ENCODE data around the gene CHAF1A. TPM values are rescaled to one million over a fixed set of nuclear protein-coding genes. Genes with fewer than 3 reads are reported as not detected.

Gene CHAF1A
- total and polyA plus RNA-seq, 2 experiments from 2014 or later = 113 to 125 TPM

DNA sequence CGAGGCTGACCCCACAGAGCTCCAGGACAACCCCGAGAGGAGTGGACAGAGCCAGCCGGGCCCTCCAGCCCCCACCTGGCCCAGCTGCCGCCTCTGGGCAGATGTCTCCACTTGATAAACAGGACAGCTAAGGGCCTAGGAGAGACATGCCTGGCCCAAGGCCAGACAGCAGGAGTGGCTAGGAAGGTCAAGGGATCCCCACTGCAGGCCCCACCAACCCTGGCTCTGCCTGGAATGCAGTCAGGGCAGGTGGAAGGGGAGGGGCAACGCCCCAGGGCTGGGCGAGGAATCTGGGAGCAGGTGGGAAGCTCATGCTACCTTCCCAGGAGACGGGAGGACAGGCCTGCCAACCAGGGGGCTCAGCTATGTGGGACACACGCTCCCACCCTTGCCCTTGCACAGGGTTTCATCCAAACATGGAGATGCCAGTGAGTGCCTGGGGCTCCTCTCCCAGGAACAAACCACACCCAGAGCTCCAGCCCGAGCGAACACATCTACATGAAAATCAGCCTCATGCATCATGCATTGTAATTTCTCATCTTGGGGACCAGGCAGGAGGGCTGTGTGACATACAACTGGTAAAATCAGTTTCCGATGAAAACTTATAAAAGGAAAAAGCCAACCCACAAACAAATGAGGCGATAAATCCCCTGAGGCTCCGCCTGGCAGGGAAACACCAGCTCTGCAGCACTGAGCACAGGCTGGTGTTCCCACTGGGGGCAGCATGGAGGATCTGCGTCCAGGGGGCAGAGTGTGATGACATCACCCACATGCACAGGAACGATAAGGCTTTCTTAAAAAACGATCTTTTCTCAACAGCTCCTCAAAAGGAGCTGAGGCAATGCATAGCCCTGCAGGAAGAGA lies 27.0 kb upstream of the CHAF1A start:
- Mint-ChIP-seq H3K27ac (peak overlapping the region; percentile 92), H3K4me1 (peaks cover 51% of the 10 kb centered on the region), H3K9me3 (no peaks in the 10 kb centered on the region), H3K27me3 (ENCODE audit: insufficient read depth, low read depth, poor library complexity) (peaks cover 25% of the 10 kb centered on the region), H3K36me3 (ENCODE audit: low read depth) (no peaks in the 10 kb centered on the region), H3K4me3 (peak overlapping the region; percentile 46)
- peaks cover 78% of the 10 kb centered on the region for H3K79me2 ChIP-seq (replicated peaks; ENCODE audit: insufficient read depth)
- peak overlapping the region; percentile 85 for H3K27ac ChIP-seq (ENCODE audit: low read depth)
- ATAC-seq (peak; percentile 81), DNase-seq (ENCODE audit: low spot score) (peak; percentile 85)
- no peaks in the 10 kb centered on the region for H3K27me3 ChIP-seq (ENCODE audit: insufficient read depth)
- H3K9me2 ChIP-seq (ENCODE audit: insufficient read depth) = no peaks in the 10 kb centered on the region
- H3K4me2 ChIP-seq = peak overlapping the region; percentile 54
- peaks cover 22% of the 10 kb centered on the region; the same call in 1 of the 2 replicates for H4K20me1 ChIP-seq (replicated peaks; ENCODE audit: insufficient read depth)
- H3F3A ChIP-seq (replicated peaks; ENCODE audit: low read depth) = 0 out of 2 replicates have a peak, but pooled peaks cover 13% of the 10 kb centered on the region
- peak overlapping the region; percentile 35; the same call in 1 of the 2 replicates for H3K4me3 ChIP-seq
- TF ChIP-seq CREB1 (CRISPR knock-in tag; IDR thresholded peaks at IDR 0.05; ENCODE audit: low read depth) (peak; percentile 62), JUNB (IDR thresholded peaks at IDR 0.05; ENCODE audit: unreplicated experiment) (no peak)
- TF ChIP-seq, protein P1, sequence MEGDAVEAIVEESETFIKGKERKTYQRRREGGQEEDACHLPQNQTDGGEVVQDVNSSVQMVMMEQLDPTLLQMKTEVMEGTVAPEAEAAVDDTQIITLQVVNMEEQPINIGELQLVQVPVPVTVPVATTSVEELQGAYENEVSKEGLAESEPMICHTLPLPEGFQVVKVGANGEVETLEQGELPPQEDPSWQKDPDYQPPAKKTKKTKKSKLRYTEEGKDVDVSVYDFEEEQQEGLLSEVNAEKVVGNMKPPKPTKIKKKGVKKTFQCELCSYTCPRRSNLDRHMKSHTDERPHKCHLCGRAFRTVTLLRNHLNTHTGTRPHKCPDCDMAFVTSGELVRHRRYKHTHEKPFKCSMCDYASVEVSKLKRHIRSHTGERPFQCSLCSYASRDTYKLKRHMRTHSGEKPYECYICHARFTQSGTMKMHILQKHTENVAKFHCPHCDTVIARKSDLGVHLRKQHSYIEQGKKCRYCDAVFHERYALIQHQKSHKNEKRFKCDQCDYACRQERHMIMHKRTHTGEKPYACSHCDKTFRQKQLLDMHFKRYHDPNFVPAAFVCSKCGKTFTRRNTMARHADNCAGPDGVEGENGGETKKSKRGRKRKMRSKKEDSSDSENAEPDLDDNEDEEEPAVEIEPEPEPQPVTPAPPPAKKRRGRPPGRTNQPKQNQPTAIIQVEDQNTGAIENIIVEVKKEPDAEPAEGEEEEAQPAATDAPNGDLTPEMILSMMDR (conservative IDR thresholded peaks at IDR 0.05; ENCODE audit: low read depth in 2 of 2) = peak; percentile 31 to 46
- H3K36me3 ChIP-seq (ENCODE audit: insufficient read depth) = no peaks in the 10 kb centered on the region
- peaks cover 29% of the 10 kb centered on the region for H3K4me1 ChIP-seq (ENCODE audit: insufficient read depth)
- H2AFZ ChIP-seq = no peak overlapping the region

- H3K27ac ChIP-seq (ENCODE audit: low read depth) = peak overlapping the region; percentile 85
- H3K4me2 ChIP-seq = peak overlapping the region; percentile 54
- ATAC-seq (peak; percentile 4; the same call in 2 of the 3 replicates), DNase-seq (ENCODE audit: low spot score) (no peak)
- no peaks in the 10 kb centered on the region for H3K27me3 ChIP-seq (ENCODE audit: insufficient read depth)
- no peaks in the 10 kb centered on the region for H3K36me3 Mint-ChIP-seq (ENCODE audit: low read depth)
- H3K4me1 Mint-ChIP-seq = peaks cover 48% of the 10 kb centered on the region
- no peaks in the 10 kb centered on the region for H3K9me2 ChIP-seq (ENCODE audit: insufficient read depth)
- no peaks in the 10 kb centered on the region for H3K36me3 ChIP-seq (ENCODE audit: insufficient read depth)
- H2AFZ ChIP-seq = no peak overlapping the region
- H3K4me3 ChIP-seq = no peak overlapping the region
- peak overlapping the region; percentile 46; the same call in 2 of the 3 replicates for H3K4me3 Mint-ChIP-seq
- H3K4me1 ChIP-seq (ENCODE audit: insufficient read depth) = peaks cover 29% of the 10 kb centered on the region
- H3K79me2 ChIP-seq (replicated peaks; ENCODE audit: insufficient read depth) = peaks cover 81% of the 10 kb centered on the region
- H3K27me3 Mint-ChIP-seq (ENCODE audit: insufficient read depth, low read depth, poor library complexity) = peaks cover 24% of the 10 kb centered on the region
- peak overlapping the region; percentile 92 for H3K27ac Mint-ChIP-seq
- H3F3A ChIP-seq (replicated peaks; ENCODE audit: low read depth) = 0 out of 2 replicates have a peak, but pooled peaks cover 13% of the 10 kb centered on the region
- peaks cover 27% of the 10 kb centered on the region; the same call in 1 of the 2 replicates for H4K20me1 ChIP-seq (replicated peaks; ENCODE audit: insufficient read depth)
- no peaks in the 10 kb centered on the region for H3K9me3 Mint-ChIP-seq
- TF ChIP-seq, protein P1 (conservative IDR thresholded peaks at IDR 0.05; ENCODE audit: low read depth in 2 of 2) = 0 out of 4 replicates have a peak, but pooled peaks of 1 of the 2 experiments have one; percentile 3
- no peak for TF ChIP-seq EZH2phosphoT487 (IDR thresholded peaks at IDR 0.05; ENCODE audit: unreplicated experiment)
Measured at GRCh38 chr19:4376028-4376670, 26.3 kb upstream of the CHAF1A start.

Data from GM23338 (cell line).